Airway epithelial cell (primary cell): Measurements from ENCODE around the gene POLR3K. TPM values are rescaled to one million over a fixed set of nuclear protein-coding genes. Genes with fewer than 3 reads are reported as not detected.

ENCODE experiments used
- total RNA-seq: library from RNA; depleted of rRNA; stranded (reverse); fragments of >200 nt; gene quantifications from 2 replicates; pipeline ENCODE4 v1.2.3, GENCODE V29; 2015

Gene POLR3K
- 9.4 and 11.3 TPM in 2 replicates for total RNA-seq

DNA sequence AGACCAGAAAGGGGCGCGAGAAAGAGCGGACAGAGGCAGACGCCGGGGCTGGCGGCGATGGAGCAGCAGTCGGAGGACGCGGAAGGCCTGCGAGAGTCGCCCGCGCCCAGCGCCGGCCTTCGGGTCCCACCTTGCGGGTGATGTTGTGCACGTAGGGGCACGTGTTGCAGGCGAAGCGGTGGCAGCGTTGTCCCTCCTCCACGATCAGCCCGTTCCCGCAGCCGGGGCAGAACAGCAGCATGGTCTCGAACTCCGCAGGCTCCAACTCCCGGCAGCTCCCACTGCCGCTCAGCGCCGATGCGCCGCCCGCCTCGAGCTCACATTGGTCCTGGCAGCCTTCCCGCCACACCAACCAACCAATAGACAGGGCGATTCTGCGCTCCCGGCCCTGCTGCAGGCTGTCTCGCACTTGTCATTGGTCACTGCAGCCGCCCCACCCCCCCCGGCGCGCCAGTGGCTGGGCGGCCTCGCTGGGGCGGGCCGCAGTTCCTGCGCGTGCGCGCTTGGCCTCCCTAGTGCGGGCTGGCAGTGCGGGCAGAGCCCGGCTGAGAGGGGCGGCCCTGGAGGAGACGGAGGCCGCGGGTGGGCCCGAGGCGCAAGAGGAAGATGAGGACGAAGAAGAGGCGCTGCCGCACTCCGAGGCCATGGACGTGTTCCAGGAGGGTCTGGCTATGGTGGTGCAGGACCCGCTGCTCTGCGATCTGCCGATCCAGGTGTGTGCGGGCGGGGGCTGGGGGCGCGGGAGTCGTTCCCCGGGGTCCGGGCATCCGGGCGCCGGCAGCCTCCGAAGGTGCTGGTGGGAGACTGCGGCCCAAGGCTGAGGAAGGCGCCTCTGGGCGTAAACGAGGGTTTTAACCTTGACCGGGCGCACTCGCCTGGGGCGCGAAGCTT lies at the start of gene POLR3K, which contains the start of gene SNRNP25:
POLR3K (minus strand) TSS at position 263 of the 891 bp plus-strand sequence; CDS start at position 241, 22 bp downstream.
SNRNP25 (plus strand) TSS at position 483 of the 891 bp plus-strand sequence; CDS start at position 672, 189 bp downstream.

DNA sequence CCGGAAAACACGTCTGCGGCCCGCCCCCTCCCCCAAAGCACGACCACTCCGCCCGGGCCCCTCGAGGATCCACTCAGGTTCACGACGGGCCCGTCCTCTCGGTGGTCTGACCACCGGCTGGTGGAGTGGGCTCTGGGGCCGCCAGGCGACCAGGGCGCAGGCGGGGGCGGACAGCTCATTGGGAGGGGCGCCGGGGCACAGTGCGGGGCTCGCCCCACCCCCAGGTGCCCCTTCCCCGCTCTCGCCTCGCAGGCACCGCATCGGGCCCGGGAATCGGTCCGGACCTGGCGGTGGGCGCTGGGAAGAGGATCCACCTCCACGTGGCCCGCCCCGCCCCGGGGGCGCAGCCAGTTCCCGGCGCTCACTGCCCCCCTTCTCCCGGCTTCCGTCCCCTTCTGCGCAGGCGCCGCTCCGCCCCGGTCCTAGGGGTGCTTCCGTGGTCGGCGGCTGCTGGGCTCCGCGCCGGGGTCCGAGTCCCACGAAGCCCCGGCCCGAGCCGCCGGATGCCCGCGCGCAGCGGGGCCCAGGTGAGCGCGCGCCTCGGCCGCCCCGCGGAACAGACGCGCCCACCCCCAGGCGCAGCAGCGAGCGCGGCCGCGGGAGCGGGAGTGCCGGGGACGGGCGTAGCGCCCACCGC lies 24.5 kb upstream of the POLR3K start, which contains the start of gene MPG:
MPG (plus strand) TSS at position 419 of the 637 bp plus-strand sequence; CDS start at position 504, 85 bp downstream.

DNA sequence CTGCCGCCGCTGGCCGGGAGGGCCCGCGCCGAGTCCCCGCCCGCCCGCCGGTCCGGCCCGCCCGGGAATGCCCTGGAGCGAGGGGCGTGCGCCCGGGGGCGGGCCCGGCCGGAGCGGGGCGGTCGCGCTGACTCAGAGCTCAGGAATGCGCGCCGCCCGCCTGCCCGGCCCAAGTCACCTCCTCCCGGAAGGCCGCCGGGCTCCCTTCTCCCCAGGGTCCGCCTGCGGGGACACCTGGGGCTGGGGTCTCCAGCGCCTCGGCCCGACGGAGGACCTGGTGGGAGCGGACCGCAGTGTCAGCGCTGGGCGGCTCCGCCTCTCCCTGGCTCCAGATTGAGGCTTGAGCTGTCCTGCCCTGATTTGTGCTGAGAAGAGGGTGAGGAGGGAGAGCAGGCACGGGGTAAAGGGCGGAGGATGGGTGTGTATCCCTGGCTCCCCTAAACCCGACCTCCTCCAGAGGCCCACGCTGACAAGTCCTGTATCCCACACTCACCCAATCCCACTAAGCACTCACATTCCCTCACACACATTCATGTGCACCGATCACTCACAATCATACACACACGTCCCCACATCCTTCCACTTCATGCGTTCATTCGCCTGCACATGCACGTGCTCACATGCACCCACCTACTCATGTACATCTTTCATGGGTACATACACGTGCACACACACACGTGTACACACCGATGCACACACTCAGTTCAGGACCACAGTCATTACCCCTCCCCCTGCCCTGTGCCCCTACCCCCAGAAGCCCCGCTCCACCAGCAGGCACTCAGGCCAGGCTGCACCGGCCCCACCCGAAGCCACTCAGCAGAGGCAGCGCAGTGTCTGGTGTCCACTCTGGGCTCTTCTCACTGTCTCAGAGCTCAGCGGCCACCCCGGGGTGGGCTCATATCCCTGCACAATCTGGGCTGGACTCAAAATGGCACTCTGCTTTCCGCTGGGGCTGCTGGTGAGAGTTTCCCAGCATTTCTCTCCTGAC lies 19.4 kb upstream of the POLR3K start, which contains the start of gene RHBDF1:
RHBDF1 (minus strand) TSS at position 71 of the 988 bp plus-strand sequence. CDS start 7,616 bp downstream, outside the sequence.

Other genes with a start within 250 kb of the POLR3K start
- 38.7 and 44.4 TPM in 2 replicates for gene SNRNP25, start 220 bp upstream of the POLR3K start, total RNA-seq
- 26.2 and 31.6 TPM in 2 replicates for gene RHBDF1, start 19.0 kb upstream of the POLR3K start, total RNA-seq
- 91.7 and 140 TPM in 2 replicates for gene MPG, start 24.6 kb upstream of the POLR3K start, total RNA-seq
- 13.9 and 20.5 TPM in 2 replicates for gene NPRL3, start 85.1 kb upstream of the POLR3K start, total RNA-seq
- not detected in 2 replicates for gene HBZ, start 99.0 kb upstream of the POLR3K start, total RNA-seq
- not detected in 2 replicates for gene HBM, start 112.4 kb upstream of the POLR3K start, total RNA-seq
- not detected in 2 replicates for gene HBA2, start 119.3 kb upstream of the POLR3K start, total RNA-seq
- 0.99 TPM in 1 of 2 replicates, not detected in the other for gene HBA1, start 123.1 kb upstream of the POLR3K start, total RNA-seq
- gene HBQ1, start 126.9 kb upstream of the POLR3K start, total RNA-seq, result 3.7 and 7.9 TPM in 2 replicates
- 37.3 and 38.4 TPM in 2 replicates for gene LUC7L, start 175.8 kb upstream of the POLR3K start, total RNA-seq
- gene FAM234A, start 181.2 kb upstream of the POLR3K start, total RNA-seq, result 62.7 and 69.4 TPM in 2 replicates
- 0.56 and 0.70 TPM in 2 replicates for gene RGS11, start 222.3 kb upstream of the POLR3K start, total RNA-seq
- 0.60 and 1.6 TPM in 2 replicates for gene ARHGDIG, start 227.0 kb upstream of the POLR3K start, total RNA-seq
- 0.37 TPM in 1 of 2 replicates, not detected in the other for gene PDIA2, start 229.6 kb upstream of the POLR3K start, total RNA-seq